Activated CD4-positive, alpha-beta memory T cell treated with anti-CD3 and anti-CD28 coated beads, Interleukin-2, amount 10 ng/mL, durations not matched to agents 7 days and 5 days (primary cell): ENCODE data around the gene SMARCD1. TPM values are rescaled to one million over a fixed set of nuclear protein-coding genes. Genes with fewer than 3 reads are reported as not detected.

Source experiments
- CTCF ChIA-PET: fragments of 350-600 bp; sonication (Branson Sonifier 250); formaldehyde crosslinking; loops from one replicate; lab custom pipeline; 2021; ENCODE audit warnings: antibody characterized with exemption, inconsistent platforms; lab: Charles Lee
- POLR2A ChIA-PET: fragments of 350-600 bp; sonication (Branson Sonifier 250); formaldehyde crosslinking; loops from one replicate; lab custom pipeline; 2021; ENCODE audit warnings: antibody characterized with exemption; lab: Charles Lee
- DNase-seq: peaks from one replicate; pipeline ENCODE4 v3.0.0-alpha.2; 2020
- H3K27ac Mint-ChIP-seq: one replicate; pipeline ENCODE4 v1.8.0; 2021; ENCODE audit warnings: mild to moderate bottlenecking, mixed read lengths
- H3K27me3 Mint-ChIP-seq: one replicate; pipeline ENCODE4 v1.8.0; 2021; ENCODE audit warnings: mixed read lengths
- H3K36me3 Mint-ChIP-seq: one replicate; pipeline ENCODE4 v1.8.0; 2021; ENCODE audit warnings: low read depth, mixed read lengths
- H3K4me1 Mint-ChIP-seq: one replicate; pipeline ENCODE4 v1.8.0; 2021; ENCODE audit warnings: mixed read lengths
- H3K4me3 Mint-ChIP-seq: one replicate; pipeline ENCODE4 v1.8.0; 2021; ENCODE audit warnings: mild to moderate bottlenecking, mixed read lengths
- H3K9me3 Mint-ChIP-seq: one replicate; pipeline ENCODE4 v1.8.0; 2021; ENCODE audit warnings: mixed read lengths
- total RNA-seq, 2 experiments: library from RNA; stranded (reverse); gene quantifications; one replicate each; pipeline ENCODE4 v1.2.3, GENCODE V29; 2021

The SMARCD1 gene
- total RNA-seq, 2 experiments from 2014 or later, result 57.3 to 63.3 TPM

DNA sequence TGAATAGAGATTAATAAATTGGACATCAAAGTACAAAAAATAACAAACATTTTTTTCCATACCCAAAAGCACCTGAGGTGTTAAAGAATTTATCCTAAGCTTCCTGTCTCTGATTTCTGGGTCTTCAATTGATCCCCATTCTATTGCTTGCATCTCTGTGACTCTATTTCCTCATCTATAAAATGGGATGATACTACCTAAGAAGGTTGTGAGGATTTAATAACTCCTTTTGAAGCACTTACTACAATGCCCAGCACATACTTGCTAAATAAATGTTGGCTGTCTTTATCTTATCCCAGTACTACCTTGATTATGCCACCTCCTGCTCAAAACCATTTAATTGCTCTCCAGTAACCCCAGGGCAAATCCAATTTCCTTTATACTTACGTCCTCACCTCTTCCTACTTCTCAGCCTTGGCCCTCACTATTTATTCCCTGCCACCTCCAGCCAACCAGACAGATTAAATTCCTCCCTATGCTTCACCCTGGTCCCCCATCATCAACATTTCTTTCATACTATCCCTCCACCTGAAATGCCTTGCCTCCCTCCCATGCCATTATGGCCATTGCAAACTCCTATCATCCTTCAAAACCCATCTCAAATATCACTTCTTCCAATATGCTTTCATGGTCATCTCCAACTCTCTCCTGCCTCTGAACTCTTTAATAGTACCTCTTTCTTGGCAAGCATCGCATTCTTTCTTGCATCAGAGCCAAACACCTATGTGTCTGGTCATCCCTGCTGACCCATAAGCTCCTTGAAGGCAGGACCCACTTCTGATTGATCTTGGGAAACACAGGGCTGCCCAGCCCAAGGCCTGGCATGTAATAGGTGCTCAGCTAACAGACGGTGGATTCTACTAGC is 35.7 kb upstream of the SMARCD1 start:
- H3K4me1 Mint-ChIP-seq, result no peaks in the 10 kb centered on the region
- peaks cover 49% of the 10 kb centered on the region for H3K27me3 Mint-ChIP-seq
- DNase-seq, result no peak
- H3K36me3 Mint-ChIP-seq, result no peaks in the 10 kb centered on the region
- POLR2A ChIA-PET, result interaction anchor here (1.3 kb wide), 1 partner anchor 24 kb away, joined by 6 read pairs; the partner anchor contains the start of gene RACGAP1
- H3K4me3 Mint-ChIP-seq, result no peak overlapping the region
- no peak overlapping the region for H3K27ac Mint-ChIP-seq
- no peaks in the 10 kb centered on the region for H3K9me3 Mint-ChIP-seq
- CTCF ChIA-PET, result interaction anchor here (0.9 to 6.0 kb wide), 4 partner anchors 10 to 104 kb away, joined by 3 to 44 read pairs (median 6); no protein-coding TSS in a partner anchor

DNA sequence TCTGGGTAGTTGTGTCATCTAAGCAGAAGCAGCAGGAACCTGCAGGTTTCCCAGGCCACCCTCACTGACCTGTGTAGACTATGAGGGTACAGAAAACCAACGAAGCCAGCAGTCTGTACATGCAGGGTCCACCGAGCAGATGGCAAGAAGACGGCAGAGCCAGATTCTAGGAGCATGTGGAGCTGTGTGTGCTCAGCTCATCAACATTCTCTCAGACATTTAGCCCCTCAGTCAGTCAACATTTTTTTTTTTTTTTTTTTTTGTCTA is 35.1 kb upstream of the SMARCD1 start:
- no peaks in the 10 kb centered on the region for H3K9me3 Mint-ChIP-seq
- peaks cover 49% of the 10 kb centered on the region for H3K27me3 Mint-ChIP-seq
- no peaks in the 10 kb centered on the region for H3K36me3 Mint-ChIP-seq
- DNase-seq, result no peak
- no peaks in the 10 kb centered on the region for H3K4me1 Mint-ChIP-seq
- no peak overlapping the region for H3K4me3 Mint-ChIP-seq
- POLR2A ChIA-PET, result interaction anchor here (1.3 kb wide), 1 partner anchor 25 kb away, joined by 6 read pairs; the partner anchor contains the start of gene RACGAP1
- no peak overlapping the region for H3K27ac Mint-ChIP-seq
- CTCF ChIA-PET, result interaction anchor here (0.9 to 6.0 kb wide), 5 partner anchors 11 to 105 kb away, joined by 3 to 44 read pairs (median 3); no protein-coding TSS in a partner anchor

GRCh38 chr12:50050410-50051098 is 34.6 kb upstream of the SMARCD1 start:
- POLR2A ChIA-PET, result interaction anchor here (1.3 kb wide), 1 partner anchor 25 kb away, joined by 6 read pairs; the partner anchor contains the start of gene RACGAP1
- no peak for DNase-seq

GRCh38 chr12:50051101-50051806 is 33.9 kb upstream of the SMARCD1 start:
- Mint-ChIP-seq H3K27ac (no peak overlapping the region), H3K4me3 (no peak overlapping the region), H3K27me3 (peaks cover 56% of the 10 kb centered on the region), H3K9me3 (no peaks in the 10 kb centered on the region), H3K4me1 (peaks cover 8% of the 10 kb centered on the region), H3K36me3 (no peaks in the 10 kb centered on the region)
- CTCF ChIA-PET, result interaction anchor here (1.4 to 6.0 kb wide), 4 partner anchors 12 to 85 kb away, joined by 3 to 44 read pairs (median 6); no protein-coding TSS in a partner anchor
- POLR2A ChIA-PET, result no interaction called here
- DNase-seq, result no peak

More at GRCh38 chr12:50050410-50051098, 34.6 kb upstream of the SMARCD1 start:
- Mint-ChIP-seq H3K27me3 (peaks cover 49% of the 10 kb centered on the region), H3K4me1 (peaks cover under 1% of the 10 kb centered on the region), H3K4me3 (no peak overlapping the region), H3K9me3 (no peaks in the 10 kb centered on the region), H3K36me3 (no peaks in the 10 kb centered on the region), H3K27ac (no peak overlapping the region)
- CTCF ChIA-PET, result interaction anchor here (0.9 to 6.0 kb wide), 5 partner anchors 11 to 105 kb away, joined by 3 to 44 read pairs (median 3); no protein-coding TSS in a partner anchor

- H3K4me1 Mint-ChIP-seq, result peaks cover 16% of the 10 kb centered on the region
- no peaks in the 10 kb centered on the region for H3K36me3 Mint-ChIP-seq
- peaks cover 61% of the 10 kb centered on the region for H3K27me3 Mint-ChIP-seq
- no peaks in the 10 kb centered on the region for H3K9me3 Mint-ChIP-seq
- H3K27ac Mint-ChIP-seq, result no peak overlapping the region
- POLR2A ChIA-PET, result no interaction called here
- no peak for DNase-seq
- no peak overlapping the region for H3K4me3 Mint-ChIP-seq
- CTCF ChIA-PET, result interaction anchor here (4.8 kb wide), 1 partner anchor 11 kb away, joined by 78 read pairs; no protein-coding TSS in a partner anchor
Measured at GRCh38 chr12:50052544-50052943, 32.6 kb upstream of the SMARCD1 start.

DNA sequence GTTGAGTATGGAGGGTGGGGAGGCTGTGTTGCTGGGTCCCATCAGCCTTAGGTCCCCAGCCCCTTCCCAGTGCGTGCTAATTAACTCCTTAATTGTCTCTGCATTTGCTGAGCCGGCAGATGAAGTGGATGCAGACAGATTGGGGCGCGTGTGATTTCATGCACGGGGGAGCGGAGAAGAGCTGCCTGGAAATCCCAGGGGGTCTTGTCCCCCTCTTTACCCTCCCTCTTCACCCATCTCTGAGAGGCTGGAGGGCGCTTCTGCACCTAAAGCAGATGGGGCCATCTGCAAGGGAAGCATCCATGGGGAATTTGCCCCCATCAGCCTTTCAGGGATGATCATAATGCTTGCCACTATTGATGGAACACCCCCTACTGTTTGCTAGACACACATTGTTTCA is 32.2 kb upstream of the SMARCD1 start:
- Mint-ChIP-seq H3K27me3 (peaks cover 61% of the 10 kb centered on the region), H3K4me3 (no peak overlapping the region), H3K9me3 (no peaks in the 10 kb centered on the region), H3K27ac (no peak overlapping the region), H3K36me3 (no peaks in the 10 kb centered on the region), H3K4me1 (peaks cover 16% of the 10 kb centered on the region)
- DNase-seq, result no peak
- ChIA-PET CTCF (interaction anchor here (4.8 kb wide), 1 partner anchor 12 kb away, joined by 78 read pairs; no protein-coding TSS in a partner anchor), POLR2A (no interaction called here)

DNA sequence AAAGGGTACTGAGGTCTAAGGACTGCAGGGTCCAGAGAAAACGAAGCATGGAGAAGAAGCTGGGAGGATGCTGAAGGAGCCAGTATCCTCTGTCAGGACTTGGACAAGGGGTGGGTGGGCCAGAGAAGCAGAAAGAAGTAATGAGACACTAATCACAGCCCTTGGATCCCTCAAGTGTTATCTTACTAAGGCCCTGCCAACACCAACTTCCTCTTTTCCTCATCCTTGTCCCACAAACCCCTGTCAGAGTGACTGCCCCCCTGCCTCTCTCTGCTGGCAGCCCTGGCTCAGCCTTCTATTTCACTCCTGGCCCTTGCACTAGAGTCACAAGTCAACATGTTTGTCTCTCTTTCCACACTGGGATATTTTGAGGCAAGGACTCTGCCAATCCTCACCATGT is 31.6 kb upstream of the SMARCD1 start:
- Mint-ChIP-seq H3K27ac (no peak overlapping the region), H3K4me1 (peaks cover 16% of the 10 kb centered on the region), H3K4me3 (no peak overlapping the region), H3K9me3 (no peaks in the 10 kb centered on the region), H3K27me3 (peaks cover 62% of the 10 kb centered on the region), H3K36me3 (no peaks in the 10 kb centered on the region)
- CTCF ChIA-PET, result interaction anchor here (2.9 to 4.8 kb wide), 4 partner anchors 12 to 87 kb away, joined by 14 to 78 read pairs (median 37); partner anchors contain the start of gene SMARCD1
- POLR2A ChIA-PET, result no interaction called here
- DNase-seq, result no peak

DNA sequence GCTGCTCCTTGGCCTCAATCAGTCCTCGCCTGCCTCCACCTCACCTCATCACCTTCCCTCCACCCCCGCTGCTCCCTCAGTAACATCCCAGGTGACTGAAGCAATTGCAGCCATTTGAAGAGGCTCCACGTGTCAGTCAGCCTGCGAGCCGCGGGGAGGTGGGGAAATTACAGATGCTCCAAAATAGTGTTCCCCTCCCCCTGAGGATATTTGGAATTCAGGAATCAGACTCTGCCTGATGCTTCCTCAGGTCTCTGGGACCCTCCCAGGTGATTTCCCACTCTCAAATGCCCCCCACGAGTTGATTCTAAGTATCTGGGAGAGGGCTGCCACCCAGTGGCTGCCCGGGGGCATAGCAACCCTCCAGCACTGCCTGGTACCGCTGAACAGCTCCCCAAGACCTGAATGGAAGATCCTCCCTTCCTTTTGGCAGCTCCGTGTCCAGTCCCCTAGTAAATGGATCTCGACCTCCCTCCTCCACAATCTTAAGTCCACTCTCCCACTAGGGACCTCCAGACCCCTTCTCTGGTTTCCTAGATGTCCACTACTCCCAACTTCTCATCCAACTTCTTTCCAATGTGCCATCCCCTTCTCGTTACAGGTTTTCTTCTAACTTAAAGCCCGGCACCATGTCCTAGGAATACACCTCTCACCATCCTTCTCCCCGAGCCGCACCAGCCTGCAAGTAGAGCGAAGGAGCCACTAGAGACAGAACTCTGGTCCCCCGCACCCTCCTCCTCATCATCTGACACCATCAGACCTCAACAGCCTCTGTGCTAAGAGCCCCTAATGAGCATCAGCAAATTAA is 29.1 kb upstream of the SMARCD1 start:
- Mint-ChIP-seq H3K36me3 (no peaks in the 10 kb centered on the region), H3K27me3 (peaks cover 58% of the 10 kb centered on the region), H3K4me3 (peak overlapping the region; percentile 25), H3K4me1 (peaks cover 28% of the 10 kb centered on the region), H3K27ac (no peak overlapping the region), H3K9me3 (no peaks in the 10 kb centered on the region)
- CTCF ChIA-PET, result interaction anchor here (0.6 to 4.8 kb wide), 25 partner anchors 9 to 214 kb away, joined by 3 to 78 read pairs (median 4); partner anchors contain the start of genes COX14, RACGAP1 and SMARCD1
- DNase-seq, result peak; percentile 56
- POLR2A ChIA-PET, result interaction anchor here (1.0 to 2.3 kb wide), 4 partner anchors 10 to 29 kb away, joined by 3 to 8 read pairs (median 4); partner anchors contain the start of gene SMARCD1

DNA sequence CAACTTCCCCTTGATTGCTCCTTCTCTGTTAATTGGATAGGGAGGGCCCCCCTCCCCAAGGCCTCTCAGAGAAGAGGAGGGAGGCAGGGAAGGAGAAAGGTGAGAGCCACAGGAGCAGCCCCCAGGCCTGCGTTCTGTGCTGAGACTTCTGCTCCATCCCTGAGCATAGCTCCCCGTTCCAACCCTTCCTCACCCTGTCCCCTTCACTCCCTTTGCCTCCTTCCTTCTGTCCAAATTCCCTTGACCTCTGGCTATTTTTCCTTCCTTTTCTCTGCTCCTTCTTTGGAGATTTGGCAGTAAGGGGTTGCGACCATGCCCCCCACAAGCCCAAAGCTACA is 28.5 kb upstream of the SMARCD1 start:
- CTCF ChIA-PET, result interaction anchor here (0.6 to 4.8 kb wide), 22 partner anchors 9 to 213 kb away, joined by 3 to 78 read pairs (median 5); partner anchors contain the start of genes COX14 and SMARCD1
- DNase-seq, result no peak
- no peak overlapping the region for H3K27ac Mint-ChIP-seq
- peak overlapping the region; percentile 77 for H3K4me3 Mint-ChIP-seq
- POLR2A ChIA-PET, result interaction anchor here (1.0 to 2.3 kb wide), 4 partner anchors 11 to 28 kb away, joined by 3 to 8 read pairs (median 4); partner anchors contain the start of gene SMARCD1
- H3K36me3 Mint-ChIP-seq, result no peaks in the 10 kb centered on the region
- peaks cover 28% of the 10 kb centered on the region for H3K4me1 Mint-ChIP-seq
- H3K9me3 Mint-ChIP-seq, result no peaks in the 10 kb centered on the region
- peaks cover 59% of the 10 kb centered on the region for H3K27me3 Mint-ChIP-seq

- H3K27me3 Mint-ChIP-seq, result peaks cover 56% of the 10 kb centered on the region
- peak within 1 kb of the TSS; percentile 77 for H3K4me3 Mint-ChIP-seq
- H3K9me3 Mint-ChIP-seq, result no peaks in the 10 kb centered on the region
- no peaks in the 10 kb centered on the region for H3K36me3 Mint-ChIP-seq
- POLR2A ChIA-PET, result interaction anchor here (1.3 to 2.3 kb wide), 2 partner anchors 18 to 28 kb away, joined by 5 to 8 read pairs; partner anchors contain the start of gene SMARCD1
- CTCF ChIA-PET, result interaction anchor here (0.9 to 4.8 kb wide), 12 partner anchors 10 to 164 kb away, joined by 3 to 78 read pairs (median 10); partner anchors contain the start of gene COX14
- H3K27ac Mint-ChIP-seq, result no peak within 1 kb of the TSS
- peaks cover 28% of the 10 kb centered on the region for H3K4me1 Mint-ChIP-seq
- DNase-seq, result peak; percentile 44
Measured at GRCh38 chr12:50057000-50057841, 27.9 kb upstream of the SMARCD1 start, which contains the start of gene ASIC1. TSS of gene ASIC1 (plus strand) at chr12:50057596. CDS start at chr12:50058767, 1,171 bp downstream.
